KOPT-K1 (cell line): ENCODE results near the gene RAB36.
"Not testable (repeated sequence)": the region's sequence is repeated elsewhere in the genome, so short reads cannot be mapped to it uniquely, and the experiment has no call there.

Source experiments
- H3K27ac ChIP-seq: fragments of 200-600 bp; sonication (generic); 2 replicates; pipeline ENCODE4 v1.5.1; 2016; ENCODE audit warnings: antibody characterized with exemption, mild to moderate bottlenecking, low read depth, low read length; ENCODE audit not compliant: poor library complexity, severe bottlenecking
- H3K36me3 ChIP-seq: fragments of 200-600 bp; sonication (generic); 2 replicates; pipeline ENCODE4 v1.5.1; 2017; ENCODE audit warnings: antibody characterized with exemption, mild to moderate bottlenecking, low read length, moderate library complexity; ENCODE audit not compliant: insufficient read depth
- H3K9me3 ChIP-seq: fragments of 200-600 bp; sonication (generic); 2 replicates; pipeline ENCODE4 v1.5.1; 2017; ENCODE audit warnings: antibody characterized with exemption, low read length, mild to moderate bottlenecking; ENCODE audit not compliant: insufficient read depth, poor library complexity, severe bottlenecking

The RAB36 gene

GRCh38 chr22:23123804-23124254, 21.4 kb upstream of the RAB36 start:
- Histone ChIP-seq H3K9me3 (no peaks in the 10 kb centered on the region), H3K36me3 (no peaks in the 10 kb centered on the region), H3K27ac (no peak overlapping the region)

- no peak overlapping the region for H3K27ac ChIP-seq
- no peaks in the 10 kb centered on the region for H3K9me3 ChIP-seq
- H3K36me3 ChIP-seq: no peaks in the 10 kb centered on the region
Measured at GRCh38 chr22:23124611-23125511, 20.4 kb upstream of the RAB36 start.

- H3K36me3 ChIP-seq: no peaks in the 10 kb centered on the region
- H3K27ac ChIP-seq: no peak overlapping the region
- no peaks in the 10 kb centered on the region for H3K9me3 ChIP-seq
Measured at GRCh38 chr22:23125512-23126103, 19.7 kb upstream of the RAB36 start.

GRCh38 chr22:23126165-23127054, 18.9 kb upstream of the RAB36 start:
- Histone ChIP-seq H3K36me3 (no peaks in the 10 kb centered on the region), H3K27ac (no peak overlapping the region), H3K9me3 (no peaks in the 10 kb centered on the region)

- no peaks in the 10 kb centered on the region for H3K36me3 ChIP-seq
- H3K9me3 ChIP-seq: no peaks in the 10 kb centered on the region
- H3K27ac ChIP-seq: no peak overlapping the region
Measured at GRCh38 chr22:23127055-23127756, 18.1 kb upstream of the RAB36 start.

- H3K36me3 ChIP-seq: no peaks in the 10 kb centered on the region
- no peaks in the 10 kb centered on the region for H3K9me3 ChIP-seq
- H3K27ac ChIP-seq: no peak overlapping the region
Measured at GRCh38 chr22:23127788-23128187, 17.5 kb upstream of the RAB36 start.

- Histone ChIP-seq H3K27ac (no peak overlapping the region), H3K9me3 (no peaks in the 10 kb centered on the region), H3K36me3 (no peaks in the 10 kb centered on the region)
Measured at GRCh38 chr22:23128269-23129108, 16.8 kb upstream of the RAB36 start.

- Histone ChIP-seq H3K36me3 (no peaks in the 10 kb centered on the region), H3K9me3 (no peaks in the 10 kb centered on the region), H3K27ac (no peak overlapping the region)
Measured at GRCh38 chr22:23129149-23129548, 16.1 kb upstream of the RAB36 start.

GRCh38 chr22:23130697-23131096, 14.6 kb upstream of the RAB36 start:
- Histone ChIP-seq H3K27ac (no peak overlapping the region), H3K36me3 (no peaks in the 10 kb centered on the region), H3K9me3 (no peaks in the 10 kb centered on the region)

- Histone ChIP-seq H3K9me3 (no peaks in the 10 kb centered on the region), H3K27ac (no peak overlapping the region), H3K36me3 (no peaks in the 10 kb centered on the region)
Measured at GRCh38 chr22:23131931-23132330, 13.3 kb upstream of the RAB36 start.

- no peaks in the 10 kb centered on the region for H3K36me3 ChIP-seq
- no peaks in the 10 kb centered on the region for H3K9me3 ChIP-seq
- H3K27ac ChIP-seq: no peak overlapping the region
Measured at GRCh38 chr22:23132376-23133091, 12.7 kb upstream of the RAB36 start.

- H3K36me3 ChIP-seq: no peaks in the 10 kb centered on the region
- H3K9me3 ChIP-seq: no peaks in the 10 kb centered on the region
- no peak overlapping the region for H3K27ac ChIP-seq
Measured at GRCh38 chr22:23133922-23134321, 11.4 kb upstream of the RAB36 start.

GRCh38 chr22:23136991-23137390, 8.3 kb upstream of the RAB36 start:
- H3K27ac ChIP-seq: peak overlapping the region; percentile 68
- H3K9me3 ChIP-seq, H3K36me3 ChIP-seq: not testable (repeated sequence)
